HG03378 (cell line): ENCODE data around the gene QSOX1.

Source experiments
- ATAC-seq: cut with Tn5 transposase; IDR thresholded peaks from one replicate; pipeline ENCODE4 v1.9.1; 2021; ENCODE audit warnings: mild to moderate bottlenecking, moderate library complexity; ENCODE audit not compliant: unreplicated experiment

The QSOX1 gene

DNA sequence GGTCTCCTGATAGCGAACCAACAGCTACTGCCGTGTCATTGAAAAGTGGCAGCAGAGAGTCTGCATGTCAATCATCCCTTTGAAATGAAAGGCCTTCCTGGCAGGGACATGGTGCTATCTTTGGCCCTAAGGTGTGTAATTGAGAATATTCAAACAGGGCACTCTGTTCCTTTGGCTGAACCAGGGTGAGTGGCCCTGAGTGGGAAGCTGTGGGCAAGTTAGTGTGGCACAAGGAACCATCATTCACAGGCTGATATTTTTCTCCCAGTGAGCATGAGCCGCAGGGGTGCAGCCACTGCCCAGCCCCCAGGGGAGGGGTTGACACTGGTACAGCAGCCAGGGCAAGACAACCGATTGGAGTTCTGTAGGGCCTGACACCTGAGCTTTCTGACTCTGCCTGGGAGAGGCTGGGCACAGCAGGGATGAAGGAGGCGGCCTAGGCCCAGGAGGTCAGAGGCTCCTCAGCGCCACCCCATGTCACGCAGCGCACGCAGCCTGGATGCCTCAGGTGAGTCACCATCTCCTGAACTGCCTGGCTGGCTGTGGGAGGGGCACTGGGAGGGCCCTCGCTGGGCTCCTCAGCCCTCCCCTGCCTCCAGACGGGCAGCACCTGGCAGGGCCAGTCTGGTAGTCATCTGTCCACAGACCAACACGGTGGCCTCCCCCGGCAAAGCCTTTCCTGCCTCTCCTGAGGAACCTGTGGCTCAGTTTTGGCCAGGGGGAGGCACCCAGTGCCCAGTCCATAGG lies 13.2 kb downstream of the QSOX1 start:
- no peak for ATAC-seq

- no peak for ATAC-seq
Observed at GRCh38 chr1:180168786-180169639, 14.3 kb downstream of the QSOX1 start.

- no peak for ATAC-seq
Observed at GRCh38 chr1:180169640-180170195, 15.0 kb downstream of the QSOX1 start.

GRCh38 chr1:180170546-180171151 lies 16.0 kb downstream of the QSOX1 start:
- no peak for ATAC-seq

DNA sequence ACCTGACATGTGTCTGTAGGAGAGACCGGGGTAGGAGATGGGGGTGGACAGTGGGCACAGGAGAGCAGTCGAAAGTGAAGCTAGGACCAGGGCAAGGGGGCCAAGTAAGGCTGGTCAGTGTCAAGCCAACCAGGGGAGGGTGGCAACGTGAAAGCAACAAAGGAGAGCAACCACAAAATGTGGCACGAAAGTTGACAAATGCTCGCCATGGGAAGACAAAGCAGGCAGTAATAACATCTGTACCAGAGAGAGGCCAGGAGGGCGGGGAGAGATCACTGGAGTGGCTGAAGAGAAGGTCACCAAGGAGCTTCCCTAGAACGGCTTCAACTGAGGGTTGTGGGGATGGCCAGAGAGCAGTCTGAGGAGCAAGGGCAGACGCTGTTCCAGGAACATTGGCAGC lies 17.0 kb downstream of the QSOX1 start:
- ATAC-seq = no peak

GRCh38 chr1:180173451-180173850 lies 18.8 kb downstream of the QSOX1 start:
- ATAC-seq = no peak

- no peak for ATAC-seq
Observed at GRCh38 chr1:180173952-180174351, 19.3 kb downstream of the QSOX1 start.

- no peak for ATAC-seq
Observed at GRCh38 chr1:180175291-180175690, 20.6 kb downstream of the QSOX1 start.

GRCh38 chr1:180175806-180176205 lies 21.1 kb downstream of the QSOX1 start:
- no peak for ATAC-seq

- ATAC-seq = no peak
Observed at GRCh38 chr1:180176965-180177364, 22.3 kb downstream of the QSOX1 start.

GRCh38 chr1:180177931-180178330 lies 23.3 kb downstream of the QSOX1 start:
- no peak for ATAC-seq

GRCh38 chr1:180178511-180179161 lies 24.0 kb downstream of the QSOX1 start:
- no peak for ATAC-seq

- no peak for ATAC-seq
Observed at GRCh38 chr1:180179162-180179957, 24.7 kb downstream of the QSOX1 start.

DNA sequence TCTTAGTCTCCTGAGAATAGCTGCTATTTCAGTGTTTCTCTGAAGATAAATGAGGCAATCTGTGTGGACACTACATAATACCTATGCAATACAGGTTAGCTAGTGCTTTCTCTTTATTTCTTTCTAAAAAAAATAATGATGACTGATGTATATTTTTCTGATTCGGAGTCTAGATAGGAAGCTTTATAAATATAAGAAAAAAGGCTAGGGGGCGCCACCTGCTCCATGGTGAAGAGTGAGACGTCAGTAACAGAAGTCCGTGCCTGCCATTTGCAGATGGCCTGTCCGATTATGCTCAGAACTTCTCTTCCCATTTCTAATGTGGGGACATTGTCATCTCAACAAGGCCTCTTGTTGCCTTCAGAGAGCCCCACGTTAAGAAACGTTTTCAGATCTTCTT lies 26.4 kb downstream of the QSOX1 start:
- ATAC-seq = no peak

- ATAC-seq = no peak
Observed at GRCh38 chr1:180181996-180182642, 27.4 kb downstream of the QSOX1 start.

- no peak for ATAC-seq
Observed at GRCh38 chr1:180182643-180183311, 28.1 kb downstream of the QSOX1 start.

GRCh38 chr1:180183426-180183825 lies 28.8 kb downstream of the QSOX1 start:
- ATAC-seq = no peak

DNA sequence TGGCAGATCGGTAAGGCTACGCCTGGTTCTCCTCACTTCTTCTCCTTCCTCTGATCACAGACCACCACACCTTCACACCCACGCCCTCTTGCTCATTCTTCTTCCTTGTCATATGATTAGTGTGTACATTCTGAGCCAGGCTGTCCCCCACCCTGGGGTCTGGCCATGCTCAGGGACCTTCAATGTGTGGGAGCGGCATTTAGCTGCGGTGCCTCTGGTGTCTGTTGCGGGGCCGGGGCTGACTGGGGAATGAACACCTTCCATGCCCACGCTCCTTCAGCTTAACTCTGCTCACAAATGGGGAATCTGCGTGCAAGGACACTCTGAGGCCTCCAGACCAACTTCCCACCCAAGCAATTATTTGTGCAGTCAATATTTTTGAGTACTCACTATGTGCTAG lies 29.4 kb downstream of the QSOX1 start:
- no peak for ATAC-seq

- ATAC-seq = no peak
Observed at GRCh38 chr1:180185281-180185680, 30.6 kb downstream of the QSOX1 start.
